Nephron progenitor cell (in vitro differentiated cells): ENCODE data around the gene NCK2.

Experiments
- DNase-seq: peaks from one replicate; pipeline ENCODE4 v3.0.0; 2021
- H3K27ac Mint-ChIP-seq: 2 replicates; pipeline ENCODE4 v1.8.0; 2021; ENCODE audit warnings: mild to moderate bottlenecking, moderate library complexity, mixed read lengths
- H3K27me3 Mint-ChIP-seq: 2 replicates; pipeline ENCODE4 v1.8.0; 2021; ENCODE audit warnings: mild to moderate bottlenecking, low read depth, mixed read lengths; ENCODE audit not compliant: poor library complexity
- H3K36me3 Mint-ChIP-seq: 2 replicates; pipeline ENCODE4 v1.8.0; 2021; ENCODE audit warnings: low read depth, mixed read lengths
- H3K4me1 Mint-ChIP-seq: 2 replicates; pipeline ENCODE4 v1.8.0; 2021; ENCODE audit warnings: mixed read lengths
- H3K4me3 Mint-ChIP-seq: 2 replicates; pipeline ENCODE4 v1.8.0; 2021; ENCODE audit warnings: mild to moderate bottlenecking, moderate library complexity, mixed read lengths
- H3K9me3 Mint-ChIP-seq: 2 replicates; pipeline ENCODE4 v1.8.0; 2021; ENCODE audit warnings: mild to moderate bottlenecking, moderate library complexity, mixed read lengths
- TF ChIP-seq, protein P1 (sequence below): fragments of 200-600 bp; sonication (generic); IDR thresholded peaks from 2 replicates; pipeline ENCODE4 v1.5.0; 2021; ENCODE audit warnings: antibody characterized with exemption

NCK2 gene

DNA sequence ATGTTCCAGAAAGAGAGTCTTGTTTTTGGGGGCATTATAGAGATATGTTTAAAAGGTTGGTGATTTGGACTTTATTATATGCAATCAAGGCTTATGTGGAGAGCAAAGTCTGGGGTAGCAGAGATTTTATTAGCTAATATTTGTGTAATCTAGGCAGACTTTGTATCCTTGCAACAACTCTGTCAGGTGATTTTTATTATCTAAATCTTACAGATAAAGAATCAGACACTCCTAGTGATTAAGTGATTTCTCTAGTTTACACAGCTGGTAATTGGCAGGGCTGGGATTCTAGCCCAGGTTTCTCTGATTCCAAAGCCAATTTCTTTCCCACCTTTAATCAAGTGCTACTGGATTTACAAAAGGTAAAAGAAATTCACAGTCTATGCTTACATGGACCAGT is 33.3 kb upstream of the NCK2 start:
- Mint-ChIP-seq H3K27ac (no peak overlapping the region), H3K4me3 (no peak overlapping the region), H3K9me3 (no peaks in the 10 kb centered on the region), H3K36me3 (no peaks in the 10 kb centered on the region), H3K27me3 (peaks cover 10% of the 10 kb centered on the region), H3K4me1 (peaks cover 33% of the 10 kb centered on the region)
- no peak for DNase-seq
- TF ChIP-seq, protein P1, sequence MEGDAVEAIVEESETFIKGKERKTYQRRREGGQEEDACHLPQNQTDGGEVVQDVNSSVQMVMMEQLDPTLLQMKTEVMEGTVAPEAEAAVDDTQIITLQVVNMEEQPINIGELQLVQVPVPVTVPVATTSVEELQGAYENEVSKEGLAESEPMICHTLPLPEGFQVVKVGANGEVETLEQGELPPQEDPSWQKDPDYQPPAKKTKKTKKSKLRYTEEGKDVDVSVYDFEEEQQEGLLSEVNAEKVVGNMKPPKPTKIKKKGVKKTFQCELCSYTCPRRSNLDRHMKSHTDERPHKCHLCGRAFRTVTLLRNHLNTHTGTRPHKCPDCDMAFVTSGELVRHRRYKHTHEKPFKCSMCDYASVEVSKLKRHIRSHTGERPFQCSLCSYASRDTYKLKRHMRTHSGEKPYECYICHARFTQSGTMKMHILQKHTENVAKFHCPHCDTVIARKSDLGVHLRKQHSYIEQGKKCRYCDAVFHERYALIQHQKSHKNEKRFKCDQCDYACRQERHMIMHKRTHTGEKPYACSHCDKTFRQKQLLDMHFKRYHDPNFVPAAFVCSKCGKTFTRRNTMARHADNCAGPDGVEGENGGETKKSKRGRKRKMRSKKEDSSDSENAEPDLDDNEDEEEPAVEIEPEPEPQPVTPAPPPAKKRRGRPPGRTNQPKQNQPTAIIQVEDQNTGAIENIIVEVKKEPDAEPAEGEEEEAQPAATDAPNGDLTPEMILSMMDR, result no peak

DNA sequence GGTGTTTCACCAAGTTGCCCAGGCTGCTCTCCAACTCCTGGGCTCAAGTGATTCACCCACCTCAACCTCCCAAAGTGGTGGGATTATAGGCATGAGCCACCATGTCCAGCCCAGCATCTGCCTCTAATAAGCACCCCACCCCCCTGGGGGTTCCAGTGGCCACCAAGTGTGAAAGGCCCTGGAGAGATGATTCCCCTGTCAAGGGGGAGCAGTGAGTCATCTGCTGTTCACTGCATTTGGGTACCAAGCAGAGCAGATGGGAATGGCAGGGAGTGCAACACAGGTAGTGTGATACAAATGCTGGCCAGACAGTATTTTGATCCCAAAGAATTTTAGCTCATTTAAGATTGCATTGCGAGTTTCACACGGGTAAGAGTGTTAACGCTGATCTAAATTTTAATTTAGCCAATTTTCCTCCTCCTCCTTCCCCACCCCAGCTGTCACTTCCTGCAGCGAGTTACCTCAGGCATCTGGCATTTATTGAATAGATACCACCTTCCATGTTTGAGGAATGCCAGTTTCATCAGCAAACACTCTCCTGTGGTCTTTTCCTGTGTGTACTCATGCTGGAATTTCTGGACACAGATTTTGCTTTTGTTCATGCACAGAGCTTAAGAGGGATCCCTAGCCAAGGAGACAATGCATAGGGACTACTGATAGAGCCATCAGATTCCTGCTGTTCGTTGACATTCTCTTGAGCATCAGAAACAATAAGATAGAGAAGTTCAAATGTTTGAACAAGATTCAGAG is 32.4 kb upstream of the NCK2 start:
- TF ChIP-seq, protein P1, result no peak
- H3K4me3 Mint-ChIP-seq, result no peak overlapping the region
- no peak for DNase-seq
- H3K27ac Mint-ChIP-seq, result no peak overlapping the region
- H3K9me3 Mint-ChIP-seq, result no peaks in the 10 kb centered on the region
- peaks cover 33% of the 10 kb centered on the region for H3K4me1 Mint-ChIP-seq
- no peaks in the 10 kb centered on the region for H3K36me3 Mint-ChIP-seq
- H3K27me3 Mint-ChIP-seq, result peaks cover 10% of the 10 kb centered on the region

- TF ChIP-seq, protein P1, result no peak
- peaks cover 10% of the 10 kb centered on the region for H3K27me3 Mint-ChIP-seq
- DNase-seq, result no peak
- peaks cover 30% of the 10 kb centered on the region for H3K4me1 Mint-ChIP-seq
- H3K36me3 Mint-ChIP-seq, result no peaks in the 10 kb centered on the region
- H3K27ac Mint-ChIP-seq, result no peak overlapping the region
- H3K4me3 Mint-ChIP-seq, result no peak overlapping the region
- H3K9me3 Mint-ChIP-seq, result no peaks in the 10 kb centered on the region
These were observed 31.6 kb upstream of the NCK2 start for GRCh38 chr2:105712981-105713596.

GRCh38 chr2:105714141-105714540 is 30.6 kb upstream of the NCK2 start:
- TF ChIP-seq, protein P1, result no peak
- Mint-ChIP-seq H3K9me3 (no peaks in the 10 kb centered on the region), H3K27ac (no peak overlapping the region), H3K27me3 (peaks cover 10% of the 10 kb centered on the region), H3K4me1 (peaks cover 20% of the 10 kb centered on the region), H3K4me3 (no peak overlapping the region), H3K36me3 (no peaks in the 10 kb centered on the region)
- no peak for DNase-seq

DNA sequence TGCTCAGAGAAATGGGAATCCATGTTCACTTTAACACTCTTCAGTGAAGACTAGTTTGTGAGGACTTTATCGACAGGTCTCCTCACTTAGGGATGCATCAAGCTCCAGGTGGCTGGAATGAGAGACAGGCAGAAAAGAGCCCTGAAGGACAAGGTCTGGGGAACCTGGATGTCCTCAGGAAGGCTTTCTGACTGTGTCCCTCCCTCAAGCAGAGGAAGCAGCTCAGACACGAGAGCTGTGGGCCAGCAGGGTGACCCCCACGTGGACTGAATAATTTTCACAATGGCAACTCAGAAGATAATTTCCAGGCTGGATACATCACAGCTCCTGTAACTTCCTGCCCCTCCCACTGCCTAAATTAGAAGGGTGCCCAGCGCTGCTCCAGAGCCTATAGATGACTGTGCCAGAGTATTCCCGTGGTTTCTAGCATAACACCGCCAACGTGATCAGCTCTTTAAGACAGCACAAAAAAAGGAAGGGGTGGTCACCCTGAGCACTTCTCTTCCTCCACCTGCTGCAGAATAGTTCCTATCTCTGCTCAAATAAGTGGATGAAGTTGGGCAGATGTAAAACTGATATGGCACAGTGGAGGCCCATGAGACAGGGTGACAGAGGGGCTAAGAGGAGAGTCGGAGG is 25.7 kb upstream of the NCK2 start:
- peaks cover 8% of the 10 kb centered on the region for H3K4me1 Mint-ChIP-seq
- TF ChIP-seq, protein P1, result no peak
- no peaks in the 10 kb centered on the region for H3K36me3 Mint-ChIP-seq
- DNase-seq, result no peak
- no peaks in the 10 kb centered on the region for H3K9me3 Mint-ChIP-seq
- no peak overlapping the region for H3K4me3 Mint-ChIP-seq
- H3K27ac Mint-ChIP-seq, result no peak overlapping the region
- H3K27me3 Mint-ChIP-seq, result peaks cover 10% of the 10 kb centered on the region
